K562 (cell line): ENCODE measurements around the gene CHRDL2.
"Not testable (repeated sequence)": the region's sequence is repeated elsewhere in the genome, so short reads cannot be mapped to it uniquely, and the experiment has no call there.

Source experiments
- BACH1 ChIP-seq: fragments of 200-800 bp; sonication (Bioruptor generic); IDR thresholded peaks from 2 replicates; pipeline ENCODE4 v1.6.1; 2016; ENCODE audit warnings: missing genetic modification characterization, missing compliant biosample characterization
- BCL6 ChIP-seq: fragments of 250-450 bp; sonication (Bioruptor Pico); IDR thresholded peaks from 2 replicates; pipeline ENCODE4 v1.4.0; 2020
- CBFB ChIP-seq: sonication (generic); formaldehyde crosslinking; IDR thresholded peaks from 2 replicates; pipeline ENCODE4 v1.4.0; 2020; ENCODE audit warnings: mild to moderate bottlenecking, missing genetic modification reagents
- CREB3 ChIP-seq: fragments of 450-650 bp; conservative IDR thresholded peaks from 2 replicates; pipeline ENCODE4 v1.6.1; 2016; ENCODE audit warnings: missing genetic modification characterization, low read depth, mild to moderate bottlenecking, missing compliant biosample characterization, moderate library complexity
- CTCF ChIP-seq, 3 experiments: IDR thresholded peaks in 2 of 3; conservative IDR thresholded peaks in 1 of 3; 2 replicates each; pipeline ENCODE4 v1.5.1; 2011 to 2012; ENCODE audit warnings: low read length in 3 of 3, mild to moderate bottlenecking in 3 of 3, control low read depth in 2 of 3, improper control_type of control experiment in 1 of 3, inconsistent platforms in 1 of 3, low read depth in 1 of 3, mixed read lengths in 1 of 3, moderate library complexity in 1 of 3; ENCODE audit not compliant: insufficient read depth in 2 of 3
- FIP1L1 ChIP-seq: fragments of 200-400 bp; formaldehyde crosslinking; IDR thresholded peaks from 2 replicates; pipeline ENCODE4 v1.6.1; 2018; ENCODE audit warnings: mild to moderate bottlenecking, low read depth, low read length; ENCODE audit not compliant: poor library complexity, severe bottlenecking
- HDAC8 ChIP-seq: fragments of 450-650 bp; IDR thresholded peaks from 2 replicates; pipeline ENCODE4 v1.6.1; 2016; ENCODE audit warnings: mild to moderate bottlenecking, missing genetic modification characterization, moderate library complexity, missing compliant biosample characterization
- MLX ChIP-seq, 2 experiments: fragments of 450-650 bp in 1 of 2; sonication (generic) in 1 of 2; formaldehyde crosslinking; conservative IDR thresholded peaks; 2 replicates each; pipeline versions ENCODE4 v1.4.0 to v1.8.1; 2020 to 2022; ENCODE audit warnings: mild to moderate bottlenecking in 1 of 2, missing genetic modification reagents in 1 of 2
- PATZ1 ChIP-seq: fragments of 250-450 bp; sonication (Bioruptor Pico); IDR thresholded peaks from 2 replicates; pipeline ENCODE4 v1.5.0; 2020; ENCODE audit warnings: mild to moderate bottlenecking, borderline replicate concordance
- TFE3 ChIP-seq: fragments of 450-650 bp; formaldehyde crosslinking; IDR thresholded peaks from 2 replicates; pipeline ENCODE4 v1.4.0; 2020; ENCODE audit warnings: mild to moderate bottlenecking, mixed read lengths
- ZBTB1 ChIP-seq: sonication (generic); formaldehyde crosslinking; IDR thresholded peaks from 2 replicates; pipeline ENCODE4 v1.8.1; 2023; ENCODE audit warnings: missing genetic modification reagents, low read depth, mild to moderate bottlenecking, borderline replicate concordance
- ZNF561 ChIP-seq: fragments of 450-650 bp; formaldehyde crosslinking; conservative IDR thresholded peaks from 2 replicates; pipeline ENCODE4 v1.4.0; 2020; ENCODE audit warnings: mild to moderate bottlenecking, moderate library complexity

- not testable (repeated sequence) for TF ChIP-seq BACH1; CTCF (IDR thresholded peaks at IDR 0.05 in 2 of 3, conservative IDR thresholded peaks at IDR 0.05 in 1 of 3; ENCODE audit: insufficient read depth in 2 of 3, low read depth in 1 of 3, low read length in 3 of 3); CREB3 (tag); BCL6 (CRISPR knock-in tag); HDAC8 (tag); MLX (CRISPR knock-in tag; conservative IDR thresholded peaks at IDR 0.05); PATZ1 (CRISPR knock-in tag); FIP1L1; ZBTB1 (CRISPR knock-in tag); ZNF561 (CRISPR knock-in tag); TFE3; CBFB (CRISPR knock-in tag)
Measured at GRCh38 chr11:74659124-74659523, 72.1 kb downstream of the CHRDL2 start.
